GDM1 (cell line): ENCODE data around the gene CAMK1D.

Experiments
- DNase-seq: peaks from one replicate; lab custom pipeline; 2025; lab: John Stamatoyannopoulos, UW

The CAMK1D gene

GRCh38 chr10:12499076-12499986 is 150.0 kb downstream of the CAMK1D start:
- DNase-seq, result no peak

GRCh38 chr10:12500381-12501303 is 151.3 kb downstream of the CAMK1D start:
- DNase-seq, result no peak

GRCh38 chr10:12501324-12501723 is 152.0 kb downstream of the CAMK1D start:
- no peak for DNase-seq

- no peak for DNase-seq
These were observed 152.6 kb downstream of the CAMK1D start for GRCh38 chr10:12501841-12502525.

GRCh38 chr10:12502526-12503274 is 153.4 kb downstream of the CAMK1D start:
- DNase-seq, result no peak

GRCh38 chr10:12503311-12503710 is 154.0 kb downstream of the CAMK1D start:
- no peak for DNase-seq

GRCh38 chr10:12504176-12504575 is 154.8 kb downstream of the CAMK1D start:
- DNase-seq, result no peak

- no peak for DNase-seq
These were observed 155.3 kb downstream of the CAMK1D start for GRCh38 chr10:12504628-12505027.

GRCh38 chr10:12505683-12506082 is 156.3 kb downstream of the CAMK1D start:
- DNase-seq, result no peak

GRCh38 chr10:12507165-12507850 is 158.0 kb downstream of the CAMK1D start:
- DNase-seq, result no peak

- no peak for DNase-seq
These were observed 158.8 kb downstream of the CAMK1D start for GRCh38 chr10:12508165-12508564.

GRCh38 chr10:12509016-12509793 is 159.9 kb downstream of the CAMK1D start:
- no peak for DNase-seq

- DNase-seq, result no peak
These were observed 160.4 kb downstream of the CAMK1D start for GRCh38 chr10:12509794-12510100.

GRCh38 chr10:12510501-12510941 is 161.2 kb downstream of the CAMK1D start:
- no peak for DNase-seq

- no peak for DNase-seq
These were observed 161.6 kb downstream of the CAMK1D start for GRCh38 chr10:12510984-12511383.

GRCh38 chr10:12511651-12512050 is 162.3 kb downstream of the CAMK1D start:
- no peak for DNase-seq

GRCh38 chr10:12512332-12513002 is 163.1 kb downstream of the CAMK1D start:
- DNase-seq, result no peak

- DNase-seq, result no peak
These were observed 163.6 kb downstream of the CAMK1D start for GRCh38 chr10:12513003-12513365.

- no peak for DNase-seq
These were observed 164.7 kb downstream of the CAMK1D start for GRCh38 chr10:12513775-12514673.
